ENCODE results near the gene KRTAP4-11.

Gene KRTAP4-11

DNA sequence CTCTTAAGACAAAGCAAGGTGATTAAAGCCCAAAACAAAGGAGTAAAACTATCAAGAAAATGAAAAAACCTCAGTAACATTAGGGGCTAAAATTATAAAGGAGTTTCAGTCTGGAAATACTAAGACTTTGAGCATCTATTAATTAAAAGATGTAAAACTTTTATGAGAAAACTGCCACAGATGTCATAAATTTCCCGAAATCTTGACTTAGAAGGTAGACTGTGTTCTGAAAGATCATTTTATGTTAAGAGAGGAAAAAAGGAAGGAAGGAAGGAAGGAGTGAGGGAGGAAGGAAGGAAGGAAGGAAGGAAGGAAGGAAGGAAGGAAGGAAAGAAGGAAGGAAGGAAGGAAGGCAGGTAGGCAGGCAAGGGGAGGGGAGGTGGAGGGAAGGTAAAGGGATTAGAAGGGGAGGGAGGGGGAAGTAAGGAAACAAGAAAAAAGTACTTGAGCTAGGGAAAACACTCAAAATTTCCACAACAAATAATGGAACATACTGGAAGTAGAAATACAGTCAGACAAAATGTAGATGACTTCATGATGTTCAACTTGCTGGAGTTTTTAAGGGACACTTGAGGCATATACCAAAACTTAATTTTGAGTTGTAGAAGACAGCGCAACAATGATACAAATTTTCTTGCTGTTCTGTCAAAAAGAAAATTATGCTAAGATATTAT lies 29.5 kb upstream of the KRTAP4-11 start:
- Histone ChIP-seq H3K4me2 (ENCODE audit: low read length) (no peak overlapping the region), H3K4me1 (ENCODE audit: low read length) (no peaks in the 10 kb centered on the region), H3K4me3 (ENCODE audit: low read length) (no peak overlapping the region), H3K9ac (ENCODE audit: low read length) (no peak overlapping the region), H3K9me3 (ENCODE audit: insufficient read depth, low read length) (no peaks in the 10 kb centered on the region), H3K27me3 (ENCODE audit: low read depth, low read length) (peaks cover 8% of the 10 kb centered on the region; the same call in 1 of the 2 replicates), H3K27ac (ENCODE audit: low read length) (no peak overlapping the region), H3K79me2 (ENCODE audit: low read length) (no peaks in the 10 kb centered on the region), H4K20me1 (ENCODE audit: insufficient read depth, low read length) (no peaks in the 10 kb centered on the region), H2AFZ (ENCODE audit: low read depth, low read length) (no peak overlapping the region), H3K36me3 (replicated peaks; ENCODE audit: low read depth, low read length) (no peaks in the 10 kb centered on the region)
- TF ChIP-seq EZH2phosphoT487 (IDR thresholded peaks at IDR 0.05; ENCODE audit: low read depth) (no peak), CTCF (IDR thresholded peaks at IDR 0.05; ENCODE audit: low read depth, low read length) (no peak)

- no peak overlapping the region for H3K27ac ChIP-seq (ENCODE audit: low read length)
- H3K9me3 ChIP-seq (ENCODE audit: insufficient read depth, low read length): no peaks in the 10 kb centered on the region
- H2AFZ ChIP-seq (ENCODE audit: low read depth, low read length): no peak overlapping the region
- TF ChIP-seq CTCF (IDR thresholded peaks at IDR 0.05; ENCODE audit: low read depth, low read length): no peak
- no peak overlapping the region for H3K4me3 ChIP-seq (ENCODE audit: low read length)
- H3K4me2 ChIP-seq (ENCODE audit: low read length): no peak overlapping the region
- no peak overlapping the region for H3K9ac ChIP-seq (ENCODE audit: low read length)
- no peaks in the 10 kb centered on the region for H3K4me1 ChIP-seq (ENCODE audit: low read length)
- no peaks in the 10 kb centered on the region for H3K27me3 ChIP-seq (ENCODE audit: low read depth, low read length)
- no peaks in the 10 kb centered on the region for H3K79me2 ChIP-seq (ENCODE audit: low read length)
- no peaks in the 10 kb centered on the region for H4K20me1 ChIP-seq (ENCODE audit: insufficient read depth, low read length)
- no peaks in the 10 kb centered on the region for H3K36me3 ChIP-seq (replicated peaks; ENCODE audit: low read depth, low read length)
Observed at GRCh38 chr17:41145261-41145660, 27.1 kb upstream of the KRTAP4-11 start.

DNA sequence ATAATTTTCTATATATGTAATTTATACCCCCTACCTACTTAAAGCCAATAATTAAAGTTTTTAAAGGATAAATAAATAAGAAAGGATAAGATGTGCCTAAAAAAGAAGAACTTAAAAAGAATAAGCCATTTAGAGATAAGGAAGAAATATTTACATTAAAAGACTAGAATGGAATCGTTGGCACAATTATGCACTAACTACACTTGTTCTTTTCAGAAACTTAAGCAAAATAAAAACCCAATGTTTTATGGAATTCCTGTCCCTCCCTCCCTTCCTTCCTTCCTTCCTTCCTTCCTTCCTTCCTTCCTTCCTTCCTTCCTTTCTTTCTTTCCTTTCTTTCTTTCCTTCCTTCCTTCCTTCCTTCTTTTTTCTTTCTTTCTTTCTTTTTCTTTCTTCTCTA lies 26.7 kb upstream of the KRTAP4-11 start:
- no peak overlapping the region for H3K9ac ChIP-seq (ENCODE audit: low read length)
- no peak overlapping the region for H3K27ac ChIP-seq (ENCODE audit: low read length)
- H3K36me3 ChIP-seq (replicated peaks; ENCODE audit: low read depth, low read length): no peaks in the 10 kb centered on the region
- no peaks in the 10 kb centered on the region for H3K79me2 ChIP-seq (ENCODE audit: low read length)
- H4K20me1 ChIP-seq (ENCODE audit: insufficient read depth, low read length): no peaks in the 10 kb centered on the region
- H3K27me3 ChIP-seq (ENCODE audit: low read depth, low read length): no peaks in the 10 kb centered on the region
- no peak overlapping the region for H3K4me3 ChIP-seq (ENCODE audit: low read length)
- no peak overlapping the region for H3K4me2 ChIP-seq (ENCODE audit: low read length)
- TF ChIP-seq CTCF (IDR thresholded peaks at IDR 0.05; ENCODE audit: low read depth, low read length) (no peak), EZH2phosphoT487 (IDR thresholded peaks at IDR 0.05; ENCODE audit: low read depth) (no peak)
- H3K4me1 ChIP-seq (ENCODE audit: low read length): no peaks in the 10 kb centered on the region
- no peaks in the 10 kb centered on the region for H3K9me3 ChIP-seq (ENCODE audit: insufficient read depth, low read length)
- H2AFZ ChIP-seq (ENCODE audit: low read depth, low read length): no peak overlapping the region

DNA sequence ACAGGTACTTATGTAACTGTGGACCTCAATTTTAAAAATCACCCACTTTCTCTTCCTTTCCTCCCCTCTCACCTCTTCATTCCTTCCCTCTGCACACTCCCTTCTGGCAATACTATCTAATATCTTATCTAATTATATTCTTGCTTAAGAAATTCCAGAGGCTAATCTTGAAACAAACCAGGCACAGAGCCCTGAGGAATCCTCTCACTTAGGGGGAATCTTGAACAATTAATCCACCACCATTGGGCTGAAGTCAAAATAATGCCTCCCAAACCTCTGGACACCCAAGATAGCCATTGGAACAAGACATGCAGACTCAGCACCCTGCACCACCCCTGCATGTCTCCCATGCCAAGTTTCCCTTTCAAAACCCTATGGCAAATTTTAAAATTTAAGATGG lies 23.2 kb upstream of the KRTAP4-11 start:
- H3K79me2 ChIP-seq (ENCODE audit: low read length): no peaks in the 10 kb centered on the region
- H3K9ac ChIP-seq (ENCODE audit: low read length): no peak overlapping the region
- no peak overlapping the region for H3K27ac ChIP-seq (ENCODE audit: low read length)
- no peak overlapping the region for H3K4me3 ChIP-seq (ENCODE audit: low read length)
- H3K4me1 ChIP-seq (ENCODE audit: low read length): no peaks in the 10 kb centered on the region
- no peaks in the 10 kb centered on the region for H3K36me3 ChIP-seq (replicated peaks; ENCODE audit: low read depth, low read length)
- H4K20me1 ChIP-seq (ENCODE audit: insufficient read depth, low read length): no peaks in the 10 kb centered on the region
- no peak overlapping the region for H3K4me2 ChIP-seq (ENCODE audit: low read length)
- no peaks in the 10 kb centered on the region for H3K9me3 ChIP-seq (ENCODE audit: insufficient read depth, low read length)
- H2AFZ ChIP-seq (ENCODE audit: low read depth, low read length): no peak overlapping the region
- TF ChIP-seq EZH2phosphoT487 (IDR thresholded peaks at IDR 0.05; ENCODE audit: low read depth): no peak
- no peak for TF ChIP-seq CTCF (IDR thresholded peaks at IDR 0.05; ENCODE audit: low read depth, low read length)
- no peaks in the 10 kb centered on the region for H3K27me3 ChIP-seq (ENCODE audit: low read depth, low read length)
